ENCODE data around the gene C6orf136.
"Not testable (repeated sequence)": the region's sequence is repeated elsewhere in the genome, so short reads cannot be mapped to it uniquely, and the experiment has no call there.

The C6orf136 gene, protein sequence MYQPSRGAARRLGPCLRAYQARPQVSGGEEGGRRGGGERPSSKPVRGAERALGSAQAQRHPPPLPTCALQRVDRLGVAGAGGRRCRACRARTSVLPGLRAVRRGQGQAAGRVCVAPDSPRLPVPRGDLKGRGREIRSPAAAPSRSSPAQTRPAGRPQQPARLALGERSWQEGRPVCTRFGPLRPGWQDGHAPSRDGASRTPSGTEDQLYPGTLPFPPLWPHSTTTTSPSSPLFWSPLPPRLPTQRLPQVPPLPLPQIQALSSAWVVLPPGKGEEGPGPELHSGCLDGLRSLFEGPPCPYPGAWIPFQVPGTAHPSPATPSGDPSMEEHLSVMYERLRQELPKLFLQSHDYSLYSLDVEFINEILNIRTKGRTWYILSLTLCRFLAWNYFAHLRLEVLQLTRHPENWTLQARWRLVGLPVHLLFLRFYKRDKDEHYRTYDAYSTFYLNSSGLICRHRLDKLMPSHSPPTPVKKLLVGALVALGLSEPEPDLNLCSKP

DNA sequence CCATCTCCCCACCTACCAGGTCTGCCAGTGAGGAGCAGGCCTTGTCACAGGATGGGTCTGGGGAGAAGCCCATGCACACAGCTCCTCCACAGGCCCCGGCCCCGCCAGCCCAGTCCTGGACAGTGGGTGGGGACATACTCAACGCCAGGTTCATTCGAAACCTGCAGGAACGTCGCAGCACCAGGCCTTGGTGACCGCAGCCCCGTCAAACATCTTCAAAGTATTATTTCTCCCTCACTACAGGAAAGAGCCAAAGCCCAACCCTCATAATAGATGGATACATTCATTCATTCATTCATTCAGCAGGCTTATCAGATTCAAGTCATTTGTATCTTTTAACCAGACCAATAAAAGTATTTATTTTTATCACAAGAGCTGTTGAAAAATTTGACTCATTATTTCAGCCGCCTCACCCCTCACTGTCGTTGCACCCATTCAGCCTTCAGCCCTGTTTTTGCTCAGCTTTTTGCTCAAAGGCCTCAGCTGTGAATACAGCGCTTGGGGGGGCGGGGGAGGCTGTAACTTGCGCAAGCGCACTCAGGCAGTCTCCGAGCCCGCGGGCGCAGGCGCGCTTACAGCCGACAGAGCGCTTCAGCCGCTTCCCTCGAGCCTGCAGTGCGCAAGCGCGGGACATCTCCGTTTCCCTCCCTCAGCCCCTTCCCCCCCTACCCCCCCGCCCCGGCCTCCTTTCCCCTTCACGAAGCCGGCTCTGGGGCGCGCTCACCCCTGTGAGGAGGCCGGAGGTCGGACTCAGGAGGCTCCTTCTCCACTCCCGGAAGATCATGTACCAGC lies at the start of gene C6orf136:
TSS of gene C6orf136 (plus strand) at position 684 of the 792 bp plus-strand sequence. CDS start at position 783, 99 bp downstream.
- DNase-seq = peak; percentile 65

DNA sequence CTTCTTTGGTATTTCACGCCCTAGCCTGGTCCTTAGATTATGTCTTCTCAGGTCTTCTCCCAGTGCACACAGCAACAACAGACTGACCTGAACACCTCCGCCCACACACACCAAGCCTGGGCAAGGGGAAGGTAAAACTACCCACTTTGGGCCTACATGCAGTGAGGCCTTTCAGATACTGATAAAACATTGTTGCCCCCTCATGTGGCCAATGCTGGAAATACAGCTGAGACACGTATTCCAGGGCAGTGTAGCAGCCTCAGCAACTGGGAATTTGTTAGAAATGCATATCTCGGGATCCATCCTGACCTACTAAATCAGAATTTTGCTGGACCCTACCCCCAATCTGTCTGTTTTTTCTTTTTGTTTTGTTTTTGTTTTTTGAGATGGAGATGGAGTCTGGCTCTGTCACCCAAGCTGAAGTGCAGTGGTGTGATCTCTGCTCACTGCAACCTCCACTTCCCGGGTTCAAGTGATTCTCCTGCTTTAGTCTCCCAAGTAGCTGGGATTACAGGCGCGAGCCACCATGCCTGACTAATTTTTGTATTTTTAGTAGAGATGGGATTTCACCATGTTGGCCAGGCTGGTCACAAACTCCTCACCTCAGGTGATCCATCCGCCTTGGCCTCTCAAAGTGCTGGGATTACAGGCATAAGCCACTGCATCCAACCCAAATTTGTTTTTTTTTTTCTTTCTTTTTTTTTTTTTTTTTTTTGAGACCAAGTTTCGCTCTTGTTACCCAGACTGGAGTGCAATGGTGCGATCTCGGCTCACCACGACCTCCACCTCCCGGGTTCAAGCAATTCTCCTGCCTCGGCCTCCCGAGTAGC lies 49.4 kb upstream of the C6orf136 start:
- DNase-seq = not testable (repeated sequence)

DNA sequence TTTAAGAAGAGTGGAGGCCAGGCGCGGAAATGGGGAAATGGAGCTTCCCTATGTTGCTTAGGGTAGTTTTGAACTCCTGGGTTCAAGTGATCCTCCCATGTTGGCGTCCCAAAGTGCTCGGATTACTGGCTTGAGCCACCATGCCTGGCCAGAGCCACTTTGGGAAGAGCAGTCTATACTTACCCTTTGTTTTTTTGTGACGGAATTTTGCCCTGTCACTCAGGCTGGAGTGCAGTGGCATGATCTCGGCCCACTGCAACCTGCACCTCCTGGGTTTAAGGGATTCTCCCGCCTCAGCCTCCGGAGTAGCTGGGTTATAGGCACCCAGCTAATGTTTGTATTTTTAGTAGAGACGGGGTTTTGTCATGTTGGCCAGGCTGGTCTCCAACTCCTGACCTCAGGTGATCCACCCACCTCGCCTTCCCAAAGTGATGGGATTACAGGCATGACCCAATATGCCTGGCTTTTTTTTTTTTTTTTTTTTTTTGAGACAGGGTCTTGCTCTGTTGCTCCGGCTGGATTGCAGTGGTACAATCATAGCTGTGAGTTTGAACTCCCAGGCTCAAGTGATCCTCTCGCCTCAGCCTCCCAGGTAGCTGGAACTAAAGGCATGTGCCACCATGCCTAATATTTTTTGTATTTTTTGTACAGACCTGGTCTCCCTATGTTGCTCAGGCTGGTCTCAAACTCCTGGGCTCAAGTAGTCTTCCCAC lies 47.9 kb upstream of the C6orf136 start:
- DNase-seq = no peak

DNA sequence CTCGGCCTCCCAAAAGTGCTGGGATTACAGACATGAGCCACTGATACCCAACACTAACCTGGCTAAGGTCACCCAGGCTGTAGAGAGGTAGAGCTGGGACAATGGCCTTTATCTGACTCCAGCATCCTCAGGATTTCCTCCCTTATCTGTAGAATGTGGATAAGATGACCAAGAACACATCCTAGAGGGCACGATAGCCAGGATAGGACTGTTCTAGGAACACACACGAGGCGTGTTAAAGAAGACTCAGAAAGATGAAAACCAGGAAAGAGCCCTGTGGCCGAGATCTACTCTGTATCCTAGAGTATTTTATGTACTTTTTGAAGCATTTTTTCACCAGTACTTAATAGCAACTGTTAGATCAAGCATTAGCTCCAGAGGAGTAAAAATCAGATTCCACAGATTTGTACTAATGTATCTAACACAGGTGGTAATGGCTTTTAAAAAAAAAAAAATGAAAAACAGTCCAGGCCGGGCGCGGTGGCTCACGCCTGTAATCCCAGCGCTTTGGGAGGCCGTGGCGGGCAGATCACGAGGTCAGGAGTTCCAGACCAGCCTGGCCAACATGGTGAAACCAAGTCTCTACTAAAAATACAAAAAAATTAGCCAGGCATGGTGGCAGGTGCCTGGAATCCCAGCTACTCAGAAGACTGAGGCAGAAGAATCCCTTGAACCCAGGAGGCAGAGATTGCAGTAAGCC lies 47.2 kb upstream of the C6orf136 start:
- no peak for DNase-seq

DNA sequence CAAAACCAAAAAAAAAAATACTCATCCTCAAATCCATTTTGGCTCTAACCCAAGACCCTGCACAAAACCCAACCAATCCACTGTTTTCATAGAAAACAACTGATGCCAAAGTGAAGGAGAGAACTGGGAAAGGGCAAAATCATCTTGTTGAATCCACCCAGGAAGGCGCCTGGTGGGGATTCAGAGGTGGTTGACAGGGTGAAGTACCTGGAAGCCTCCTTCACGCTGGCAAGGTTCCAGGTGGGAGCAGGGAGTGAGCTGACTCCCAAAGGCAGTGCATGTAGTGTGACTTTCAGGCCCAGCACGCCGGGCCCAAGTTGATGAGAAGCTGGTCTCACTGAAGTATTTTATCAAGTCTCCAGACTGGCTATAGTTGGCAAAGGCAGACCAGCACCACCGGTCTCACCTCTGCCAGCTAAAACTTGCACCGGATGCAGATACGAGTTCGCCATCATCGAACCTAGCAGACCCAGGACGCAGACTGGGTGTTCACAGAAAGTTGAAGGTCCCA lies 46.4 kb upstream of the C6orf136 start:
- DNase-seq = no peak

DNA sequence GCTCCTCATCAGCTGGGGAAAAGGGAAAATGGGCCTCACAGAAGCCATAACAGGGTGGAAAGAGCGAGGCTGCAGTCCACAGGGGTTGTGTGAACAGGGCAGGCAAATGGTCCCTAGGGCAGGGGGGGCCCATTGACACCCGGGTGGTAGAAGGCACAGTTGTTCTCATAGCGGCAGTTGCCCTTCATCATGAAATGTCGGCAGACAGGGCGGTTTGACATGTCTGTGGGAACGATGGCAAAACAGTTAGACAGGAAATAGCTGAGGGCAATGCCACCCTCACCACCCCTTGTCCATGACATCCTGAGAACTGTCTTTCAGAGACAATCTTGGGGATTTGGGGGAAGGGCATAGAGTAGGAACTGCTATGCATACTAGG lies 45.5 kb upstream of the C6orf136 start:
- no peak for DNase-seq

DNA sequence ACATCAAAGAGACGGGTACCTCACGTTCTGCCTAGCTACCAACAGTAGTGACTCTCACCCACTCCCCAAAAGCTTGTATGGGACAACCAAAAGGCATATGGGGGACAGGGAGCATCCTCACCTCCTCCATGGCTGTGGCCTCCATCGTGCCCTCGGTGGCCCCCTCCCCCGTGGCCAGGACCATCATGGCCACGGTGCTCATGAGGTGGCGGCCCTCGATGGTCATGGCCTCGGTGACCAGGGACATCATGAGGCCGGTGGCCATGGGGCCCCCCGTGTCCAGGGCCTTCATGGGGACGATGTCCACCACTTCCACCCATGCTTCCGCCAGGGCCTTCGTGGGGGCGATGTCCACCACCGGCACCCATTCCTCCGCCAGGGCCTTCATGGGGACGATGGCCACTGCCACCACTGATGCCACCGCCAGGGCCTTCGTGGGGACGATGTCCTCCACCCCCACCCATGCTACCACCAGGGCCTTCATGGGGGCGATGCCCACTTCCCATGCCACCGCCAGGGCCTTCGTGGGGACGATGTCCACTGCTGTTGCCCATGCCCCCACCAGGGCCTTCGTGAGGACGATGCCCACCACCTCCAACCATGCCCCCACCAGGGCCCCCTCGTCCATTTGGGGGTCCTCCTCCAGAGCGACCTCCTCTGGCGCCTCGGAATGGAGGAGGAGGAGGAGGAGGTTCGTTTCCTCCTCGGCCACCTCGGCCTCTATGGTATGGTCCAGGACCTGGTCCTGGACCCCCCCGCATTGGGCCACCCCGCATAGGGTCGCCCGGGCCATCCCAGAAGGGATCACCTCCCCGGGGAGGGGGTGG lies 44.9 kb upstream of the C6orf136 start:
- no peak for DNase-seq

DNA sequence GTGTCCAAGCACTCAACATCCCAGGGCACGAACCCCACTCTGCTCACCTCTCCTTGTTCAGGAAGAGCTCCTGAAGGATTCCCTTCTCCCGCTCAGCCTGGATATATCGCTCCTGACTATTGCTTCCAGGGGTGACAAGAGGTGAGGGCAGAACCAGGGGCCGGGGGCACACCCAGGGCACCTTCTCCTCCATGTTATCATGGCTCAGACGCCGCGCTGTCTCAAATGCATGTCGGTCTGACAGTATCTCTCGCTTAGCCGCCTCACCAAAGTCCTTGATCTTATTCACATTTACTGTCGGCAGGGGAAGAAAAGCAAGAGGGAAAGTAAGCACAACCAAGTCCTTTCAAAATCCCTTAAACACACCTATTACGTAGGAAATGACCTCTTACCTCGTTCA lies 43.0 kb upstream of the C6orf136 start:
- no peak for DNase-seq

DNA sequence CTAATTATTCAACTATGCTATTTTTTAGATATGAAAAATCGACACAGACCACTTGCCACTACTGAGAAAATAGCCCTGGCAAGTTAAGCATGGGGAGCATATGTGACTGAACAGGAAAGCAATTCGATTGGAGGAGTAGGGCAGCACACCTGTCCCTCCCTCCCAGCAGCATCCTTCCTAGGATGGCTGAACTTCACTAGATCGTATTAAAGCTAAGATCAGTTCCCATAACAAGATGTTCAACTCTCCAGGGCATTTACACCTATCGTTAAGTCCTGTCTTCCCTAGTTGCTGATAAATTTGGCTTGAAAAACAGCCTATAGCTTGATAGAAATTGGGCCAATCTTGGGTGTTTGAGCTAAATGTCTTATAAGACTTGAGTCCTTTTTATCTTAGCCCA lies 36.9 kb upstream of the C6orf136 start:
- DNase-seq = no peak

DNA sequence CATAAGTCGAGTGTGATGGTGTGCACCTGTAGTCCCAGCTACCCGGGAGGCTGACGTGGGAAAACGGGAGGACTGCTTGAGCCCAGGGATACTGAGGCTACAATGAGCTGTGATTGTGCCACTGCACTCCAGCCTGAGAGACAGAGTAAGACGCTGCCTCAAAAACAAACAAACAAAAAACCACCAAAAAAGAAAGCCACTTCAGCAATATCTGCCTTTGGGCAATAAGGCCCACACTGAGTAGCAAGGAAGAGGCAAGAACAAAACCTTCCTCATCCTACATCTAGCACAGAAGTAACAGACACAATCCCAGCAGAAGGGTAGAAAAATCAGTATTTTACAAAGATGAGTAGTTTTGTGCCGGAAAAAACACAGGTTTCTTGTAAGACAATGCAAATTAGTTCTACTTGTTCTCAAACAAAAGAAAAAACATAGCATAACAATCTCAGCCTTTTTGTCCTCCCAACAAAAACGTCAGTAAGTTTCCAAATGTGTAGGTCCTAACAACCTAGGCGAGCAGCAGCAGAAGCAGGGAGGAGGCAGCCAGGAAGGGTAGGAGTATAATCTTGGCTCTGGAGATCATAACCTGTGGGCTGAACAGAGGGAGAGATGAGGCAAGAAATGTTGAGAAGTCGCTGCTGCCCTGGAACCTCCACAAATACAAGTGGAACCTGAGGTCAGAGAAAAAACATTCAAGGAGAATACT lies 35.6 kb upstream of the C6orf136 start:
- DNase-seq = no peak

DNA sequence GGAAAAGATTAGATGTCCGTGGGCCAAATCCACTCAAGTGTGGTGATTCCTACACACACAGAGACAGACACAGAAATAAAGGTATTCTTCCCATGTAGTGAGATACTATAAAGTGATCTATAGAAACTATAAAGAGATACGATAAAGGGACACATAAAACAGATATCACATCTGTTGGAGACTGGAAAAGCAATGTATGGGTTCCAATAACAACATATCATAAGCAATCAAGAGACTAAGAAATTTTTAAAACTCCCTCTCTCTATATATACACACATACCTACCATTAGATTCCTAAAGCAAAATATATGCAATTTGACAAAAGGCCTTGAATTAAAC lies 35.1 kb upstream of the C6orf136 start:
- no peak for DNase-seq

DNA sequence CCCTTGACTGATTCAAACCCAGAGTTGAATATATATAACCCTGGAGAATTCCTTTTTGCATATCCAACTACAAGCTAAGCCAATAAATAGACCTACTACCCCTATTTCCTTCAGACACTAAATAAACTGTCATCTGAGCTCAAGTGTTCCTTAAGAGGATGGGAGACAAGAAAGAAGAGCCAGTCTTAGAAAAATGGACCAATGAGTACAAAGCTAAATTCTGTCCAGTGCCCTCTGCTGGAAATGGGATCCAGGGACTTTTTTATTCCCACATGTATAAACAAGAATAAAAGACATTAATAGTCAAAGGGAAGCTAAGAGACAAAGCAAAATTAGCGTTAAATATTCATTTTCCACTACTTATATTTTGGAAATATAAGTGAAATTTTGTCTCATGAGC lies 34.7 kb upstream of the C6orf136 start:
- DNase-seq = no peak

DNA sequence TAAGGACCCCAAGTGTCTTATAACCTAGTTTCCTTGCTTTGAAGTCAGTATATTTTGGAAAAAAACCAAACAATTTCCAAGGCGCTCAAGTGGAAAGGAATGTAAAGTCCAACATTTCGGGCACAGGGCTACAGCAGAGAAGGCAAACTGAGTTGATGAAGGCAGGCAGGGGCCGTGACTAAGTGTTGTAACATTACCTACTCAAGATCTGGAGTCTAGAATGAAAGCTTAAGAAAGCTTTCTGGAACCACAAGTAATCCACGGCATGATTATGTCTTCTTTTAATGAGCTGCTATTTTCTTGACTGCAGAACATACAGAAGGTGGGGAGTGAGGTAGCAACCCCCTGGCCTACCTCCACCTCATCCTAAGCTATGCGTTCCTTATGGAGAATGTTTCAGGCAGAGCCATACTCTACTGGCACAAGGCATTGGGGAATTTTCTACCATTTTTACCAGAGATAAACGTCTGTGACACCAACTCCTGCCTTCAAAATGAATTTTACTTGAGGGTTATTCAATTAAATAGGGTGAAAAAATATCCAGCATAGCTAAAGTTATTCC lies 34.2 kb upstream of the C6orf136 start:
- no peak for DNase-seq

DNA sequence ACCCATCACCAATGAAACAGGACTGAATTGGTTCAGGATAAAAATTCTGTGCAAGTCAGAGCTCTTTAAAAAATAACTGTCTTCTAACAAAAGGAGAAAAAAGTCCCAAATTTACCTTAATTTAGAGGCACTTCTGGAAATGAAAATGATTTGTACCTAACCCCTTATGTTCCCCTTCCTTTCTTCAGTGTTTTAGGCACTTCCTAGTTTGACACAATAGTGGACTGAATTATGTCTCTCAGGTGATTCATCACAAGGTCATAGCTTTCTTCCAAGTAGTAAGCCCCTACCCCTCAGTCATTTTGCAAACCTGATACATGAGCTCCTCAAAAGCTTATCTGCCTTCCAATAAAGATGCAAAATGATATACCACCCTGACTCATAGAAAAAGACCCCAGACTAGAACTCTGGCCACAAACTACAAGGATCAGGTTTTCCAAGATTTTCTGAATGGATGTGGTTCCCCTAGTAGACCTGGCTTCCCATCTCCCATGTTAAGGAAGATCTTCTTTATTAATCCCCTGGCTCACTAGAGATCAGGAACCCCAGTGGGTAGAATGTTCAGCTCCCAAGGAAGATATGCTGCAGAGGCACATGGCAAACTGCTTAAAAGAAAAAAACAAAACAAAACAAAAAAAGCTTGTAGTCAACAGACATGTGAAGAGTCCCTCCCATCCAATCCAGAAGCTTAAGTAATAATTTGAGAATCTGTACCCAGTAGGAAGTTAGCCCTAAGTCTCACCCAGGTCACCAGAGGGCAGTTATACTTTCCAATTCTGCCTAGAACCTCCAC lies 33.5 kb upstream of the C6orf136 start:
- no peak for DNase-seq

DNA sequence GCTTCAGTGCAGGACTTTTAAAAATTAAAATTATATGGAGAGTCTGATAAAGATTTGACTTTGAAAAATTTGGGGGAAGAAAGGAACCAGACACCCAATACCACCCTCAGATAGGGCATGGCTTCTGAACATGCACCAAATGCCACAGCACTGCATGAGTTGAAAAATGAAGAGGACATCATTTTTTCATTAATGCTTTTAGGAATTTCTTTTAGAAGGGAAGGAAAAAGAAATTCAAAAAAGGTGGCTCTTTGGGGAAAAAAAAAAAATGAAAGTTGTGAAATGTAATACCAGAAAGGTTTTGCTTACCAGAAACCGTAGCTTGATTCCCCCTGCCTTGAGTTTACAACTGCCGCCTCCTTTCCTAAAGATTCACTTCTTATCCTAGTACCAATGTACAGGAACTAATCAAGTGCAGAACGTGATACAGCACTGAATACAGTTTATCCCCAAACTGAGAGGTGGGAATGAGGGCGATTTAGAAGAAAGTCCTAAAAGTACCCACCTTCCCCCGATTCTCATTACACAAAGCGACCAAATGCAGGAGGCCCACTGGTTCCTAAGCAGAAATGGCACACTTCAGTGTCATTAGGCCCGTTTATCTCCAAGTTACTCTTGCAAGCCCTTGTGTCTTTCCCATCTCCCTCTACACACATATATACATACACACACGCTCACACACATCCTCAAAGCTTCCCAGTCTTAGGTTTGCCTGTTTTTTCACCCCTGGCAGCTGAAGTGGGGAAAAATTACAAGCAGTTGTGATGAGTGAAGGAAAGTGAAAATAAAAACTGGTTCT lies 32.7 kb upstream of the C6orf136 start:
- no peak for DNase-seq

DNA sequence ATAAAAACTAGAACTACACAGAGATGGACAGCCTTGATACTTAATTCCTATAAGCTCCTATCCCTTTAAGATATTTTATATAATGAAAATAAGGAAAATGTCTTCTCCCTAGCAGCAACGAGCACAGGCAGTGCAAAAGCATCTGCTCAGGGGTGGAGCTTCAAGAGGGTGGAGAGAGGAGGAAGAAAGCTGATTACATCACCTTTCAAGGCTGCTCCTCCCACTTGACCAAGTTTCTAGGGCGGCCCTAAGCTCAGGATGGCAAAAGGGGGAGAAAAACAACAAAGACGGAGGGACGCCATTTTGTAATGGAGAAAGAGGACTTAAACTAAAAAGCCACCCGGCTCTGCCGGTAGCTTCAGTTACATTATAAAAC lies 32.1 kb upstream of the C6orf136 start:
- DNase-seq = peak; percentile 94

DNA sequence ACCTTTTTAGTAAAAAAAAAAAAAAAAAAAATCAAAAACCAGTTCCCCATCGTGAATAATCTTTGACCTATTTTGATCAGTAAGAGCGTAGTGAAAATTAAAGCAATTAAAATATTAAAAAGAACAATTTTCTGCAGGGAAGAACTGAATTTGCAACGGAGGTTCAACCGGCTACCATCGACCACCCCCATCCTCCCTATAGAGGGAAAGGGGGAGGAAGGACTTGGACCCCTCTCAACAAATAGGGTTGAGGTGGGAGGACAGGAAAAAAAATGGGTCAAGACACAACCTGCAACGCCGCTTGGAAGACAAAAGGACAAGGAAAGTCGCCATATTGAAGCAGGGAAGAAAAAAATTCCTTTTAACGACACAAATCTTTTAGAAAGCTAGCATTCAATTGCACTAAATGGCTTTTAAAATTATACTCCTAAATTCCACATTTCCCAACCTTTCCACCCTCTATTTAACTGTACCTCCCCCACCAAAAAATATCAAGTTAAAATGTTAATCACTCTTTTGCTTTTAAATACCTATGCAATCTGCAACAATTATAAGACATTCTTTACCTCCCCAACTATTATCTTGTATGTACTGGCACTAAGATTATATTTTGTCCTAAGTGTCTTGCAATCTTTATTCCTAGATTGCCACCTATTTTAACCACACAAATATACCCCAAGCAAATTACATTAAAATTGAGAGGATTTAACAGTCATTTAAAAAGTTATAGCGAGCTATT lies 31.5 kb upstream of the C6orf136 start:
- no peak for DNase-seq
